Measurements from ENCODE around the gene A3GALT2. TPM values are rescaled to one million over a fixed set of nuclear protein-coding genes. Genes with fewer than 3 reads are reported as not detected.
A peak's percentile ranks its signal among the peaks of the same experiment; 100 is the strongest.

The A3GALT2 gene
- total RNA-seq, 1 donor from 2014 or later, result 0.35 TPM

DNA sequence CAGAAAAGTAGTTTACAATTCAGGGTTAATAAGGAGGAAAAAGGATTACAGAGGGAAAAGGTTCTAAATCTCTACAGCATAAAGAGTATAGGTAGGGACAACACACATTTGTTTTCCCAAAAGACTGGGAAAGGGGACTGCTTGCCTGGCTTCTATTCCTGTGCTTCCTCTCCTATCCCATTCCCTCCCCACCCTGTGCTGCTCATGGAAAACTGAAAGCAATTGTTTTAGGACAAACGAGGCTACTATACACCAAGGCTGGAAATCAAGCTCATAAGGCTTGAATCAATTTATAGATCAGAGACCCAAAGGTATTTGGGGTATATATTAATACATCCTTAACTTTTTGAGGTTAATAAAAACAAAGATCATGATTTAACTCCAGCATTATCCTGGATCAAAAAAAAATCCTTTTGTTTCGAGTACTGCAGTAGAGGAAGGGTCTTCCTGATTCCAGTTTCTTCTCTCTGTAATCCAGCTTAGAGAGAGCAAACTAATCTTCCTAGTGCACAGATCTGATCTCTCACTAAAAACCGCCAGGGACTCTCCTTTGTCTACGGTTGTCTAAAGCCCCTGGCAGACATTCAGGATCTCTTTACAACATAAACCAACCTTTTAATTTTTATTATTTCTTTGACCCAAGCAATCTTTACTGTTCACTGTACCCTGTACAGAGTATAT lies 37.4 kb upstream of the A3GALT2 start:
- H3K27me3 Mint-ChIP-seq (ENCODE audit: unreplicated experiment), result no peaks in the 10 kb centered on the region
- TF ChIP-seq, protein P1, sequence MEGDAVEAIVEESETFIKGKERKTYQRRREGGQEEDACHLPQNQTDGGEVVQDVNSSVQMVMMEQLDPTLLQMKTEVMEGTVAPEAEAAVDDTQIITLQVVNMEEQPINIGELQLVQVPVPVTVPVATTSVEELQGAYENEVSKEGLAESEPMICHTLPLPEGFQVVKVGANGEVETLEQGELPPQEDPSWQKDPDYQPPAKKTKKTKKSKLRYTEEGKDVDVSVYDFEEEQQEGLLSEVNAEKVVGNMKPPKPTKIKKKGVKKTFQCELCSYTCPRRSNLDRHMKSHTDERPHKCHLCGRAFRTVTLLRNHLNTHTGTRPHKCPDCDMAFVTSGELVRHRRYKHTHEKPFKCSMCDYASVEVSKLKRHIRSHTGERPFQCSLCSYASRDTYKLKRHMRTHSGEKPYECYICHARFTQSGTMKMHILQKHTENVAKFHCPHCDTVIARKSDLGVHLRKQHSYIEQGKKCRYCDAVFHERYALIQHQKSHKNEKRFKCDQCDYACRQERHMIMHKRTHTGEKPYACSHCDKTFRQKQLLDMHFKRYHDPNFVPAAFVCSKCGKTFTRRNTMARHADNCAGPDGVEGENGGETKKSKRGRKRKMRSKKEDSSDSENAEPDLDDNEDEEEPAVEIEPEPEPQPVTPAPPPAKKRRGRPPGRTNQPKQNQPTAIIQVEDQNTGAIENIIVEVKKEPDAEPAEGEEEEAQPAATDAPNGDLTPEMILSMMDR (IDR thresholded peaks at IDR 0.05), result no peak
- H3K9me3 Mint-ChIP-seq (ENCODE audit: unreplicated experiment), result peaks cover 5% of the 10 kb centered on the region
- DNase-seq (ENCODE audit: extremely low spot score, unreplicated experiment), result no peak
- no peak overlapping the region for H3K4me3 Mint-ChIP-seq (ENCODE audit: unreplicated experiment)
- H3K4me1 Mint-ChIP-seq (ENCODE audit: unreplicated experiment), result peaks cover 24% of the 10 kb centered on the region
- no peak overlapping the region for H3K27ac Mint-ChIP-seq (ENCODE audit: unreplicated experiment)
- H3K36me3 Mint-ChIP-seq (ENCODE audit: unreplicated experiment), result peaks cover 23% of the 10 kb centered on the region

DNA sequence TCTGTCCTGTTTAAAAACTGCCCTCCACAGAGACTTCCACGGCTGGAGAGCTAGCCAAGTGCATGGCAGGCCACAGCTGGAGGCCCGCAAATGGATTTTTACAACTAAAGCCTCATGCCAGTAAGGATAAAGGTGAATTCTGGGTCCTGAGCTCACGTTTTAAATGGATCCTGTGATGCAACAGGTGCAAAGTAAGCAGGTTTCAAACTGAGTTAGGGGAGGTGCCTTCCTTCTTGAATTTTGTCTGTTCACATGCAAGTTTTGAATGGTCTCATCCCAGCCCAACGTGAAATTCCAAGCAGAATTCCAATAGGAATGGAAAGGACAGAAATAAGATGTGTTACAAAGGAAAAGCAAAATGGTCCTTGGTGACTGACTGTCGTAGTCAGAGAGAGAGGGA lies 36.2 kb upstream of the A3GALT2 start:
- H3K27me3 Mint-ChIP-seq (ENCODE audit: unreplicated experiment), result no peaks in the 10 kb centered on the region
- H3K36me3 Mint-ChIP-seq (ENCODE audit: unreplicated experiment), result peaks cover 23% of the 10 kb centered on the region
- H3K4me3 Mint-ChIP-seq (ENCODE audit: unreplicated experiment), result no peak overlapping the region
- DNase-seq (ENCODE audit: extremely low spot score, unreplicated experiment), result no peak
- peaks cover 12% of the 10 kb centered on the region for H3K4me1 Mint-ChIP-seq (ENCODE audit: unreplicated experiment)
- peaks cover 5% of the 10 kb centered on the region for H3K9me3 Mint-ChIP-seq (ENCODE audit: unreplicated experiment)
- H3K27ac Mint-ChIP-seq (ENCODE audit: unreplicated experiment), result no peak overlapping the region
- TF ChIP-seq, protein P1 (IDR thresholded peaks at IDR 0.05), result no peak

DNA sequence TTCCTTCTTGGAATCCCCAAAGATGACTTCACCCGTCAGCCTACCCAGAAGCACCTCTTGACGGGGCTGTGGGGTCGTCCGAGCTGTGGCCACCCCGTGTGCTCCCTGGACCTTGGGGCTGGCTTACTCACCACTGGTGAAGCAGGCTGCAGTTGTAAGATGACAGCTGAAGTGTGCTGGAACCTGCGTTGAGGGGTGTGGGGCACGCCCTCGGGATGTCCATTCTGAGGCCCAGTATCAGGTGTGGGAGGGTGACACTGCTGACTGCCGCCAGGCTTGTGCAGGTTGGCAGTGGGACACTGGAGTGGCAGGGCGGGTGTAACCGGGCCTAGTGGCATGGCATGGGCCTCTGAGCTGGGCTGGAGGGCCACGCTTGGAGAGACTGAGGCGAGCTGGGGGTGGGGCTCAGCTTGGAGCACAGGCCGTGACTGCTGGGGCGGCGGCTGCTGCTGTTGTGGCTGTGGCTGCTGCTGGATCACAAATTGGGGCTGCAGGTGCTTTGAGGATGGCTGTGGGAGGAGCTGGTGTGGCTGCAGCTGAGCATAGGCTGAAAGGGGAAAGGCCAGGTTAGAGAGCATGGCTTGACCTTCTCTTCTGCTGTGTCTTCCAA lies 33.9 kb upstream of the A3GALT2 start:
- peaks cover 23% of the 10 kb centered on the region for H3K36me3 Mint-ChIP-seq (ENCODE audit: unreplicated experiment)

DNA sequence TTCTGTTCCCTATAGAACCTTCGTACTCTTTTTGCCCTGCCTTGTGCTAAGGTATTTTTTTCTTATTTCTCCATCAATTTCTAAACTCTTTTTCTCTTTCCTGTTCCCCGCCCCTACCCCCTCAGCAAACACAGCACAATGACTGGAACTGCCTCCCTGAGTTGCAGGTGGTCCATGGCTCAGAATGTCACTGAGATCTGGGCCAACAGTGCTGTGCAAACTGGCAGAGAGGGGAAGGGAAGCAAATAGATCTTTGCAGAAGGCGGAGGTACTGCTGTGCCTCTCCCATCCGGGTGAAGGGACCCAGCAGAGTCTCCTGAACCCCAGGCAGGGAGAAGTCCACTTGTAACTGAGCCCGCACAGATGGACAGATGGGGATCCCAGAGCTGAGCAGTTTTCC lies 32.6 kb upstream of the A3GALT2 start:
- Mint-ChIP-seq H3K4me1 (ENCODE audit: unreplicated experiment) (peaks cover 13% of the 10 kb centered on the region), H3K4me3 (ENCODE audit: unreplicated experiment) (no peak overlapping the region), H3K27ac (ENCODE audit: unreplicated experiment) (peak overlapping the region; percentile 8), H3K9me3 (ENCODE audit: unreplicated experiment) (no peaks in the 10 kb centered on the region), H3K27me3 (ENCODE audit: unreplicated experiment) (no peaks in the 10 kb centered on the region), H3K36me3 (ENCODE audit: unreplicated experiment) (peaks cover 19% of the 10 kb centered on the region)
- no peak for DNase-seq (ENCODE audit: extremely low spot score, unreplicated experiment)
- TF ChIP-seq, protein P1 (IDR thresholded peaks at IDR 0.05), result no peak

More for the DNA sequence above, 33.9 kb upstream of the A3GALT2 start:
- H3K27me3 Mint-ChIP-seq (ENCODE audit: unreplicated experiment), result no peaks in the 10 kb centered on the region
- peak; percentile 51 for DNase-seq (ENCODE audit: extremely low spot score, unreplicated experiment)
- no peak overlapping the region for H3K27ac Mint-ChIP-seq (ENCODE audit: unreplicated experiment)
- H3K9me3 Mint-ChIP-seq (ENCODE audit: unreplicated experiment), result peaks cover 5% of the 10 kb centered on the region
- TF ChIP-seq, protein P1 (IDR thresholded peaks at IDR 0.05), result no peak
- H3K4me1 Mint-ChIP-seq (ENCODE audit: unreplicated experiment), result peaks cover 15% of the 10 kb centered on the region
- H3K4me3 Mint-ChIP-seq (ENCODE audit: unreplicated experiment), result no peak overlapping the region

DNA sequence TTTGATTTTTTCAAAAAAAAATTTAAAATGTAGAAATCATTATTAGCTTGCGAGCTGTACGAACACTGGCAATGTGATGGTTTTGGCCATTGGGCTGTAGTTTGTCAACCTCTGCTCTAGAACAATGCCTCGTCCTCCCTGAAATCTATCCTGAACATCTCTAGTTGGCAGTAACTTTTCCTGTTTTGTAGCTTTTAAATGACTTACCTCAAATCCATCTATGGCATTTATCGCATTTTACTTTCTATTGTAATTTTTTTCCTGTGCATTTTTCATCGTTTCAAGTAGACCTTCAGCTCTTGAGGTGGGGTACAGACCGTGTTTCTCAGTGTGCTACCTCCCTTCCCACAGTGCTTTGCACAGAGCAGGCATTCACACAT lies 30.4 kb upstream of the A3GALT2 start:
- Mint-ChIP-seq H3K27ac (ENCODE audit: unreplicated experiment) (no peak overlapping the region), H3K27me3 (ENCODE audit: unreplicated experiment) (no peaks in the 10 kb centered on the region), H3K36me3 (ENCODE audit: unreplicated experiment) (peaks cover 25% of the 10 kb centered on the region)

More for the DNA sequence above, 30.4 kb upstream of the A3GALT2 start:
- peaks cover 31% of the 10 kb centered on the region for H3K4me1 Mint-ChIP-seq (ENCODE audit: unreplicated experiment)
- peak overlapping the region; percentile 42 for H3K4me3 Mint-ChIP-seq (ENCODE audit: unreplicated experiment)
- TF ChIP-seq, protein P1 (IDR thresholded peaks at IDR 0.05), result no peak
- H3K9me3 Mint-ChIP-seq (ENCODE audit: unreplicated experiment), result no peaks in the 10 kb centered on the region
- no peak for DNase-seq (ENCODE audit: extremely low spot score, unreplicated experiment)

Data from osteocyte (in vitro differentiated cells).